H9 (cell line): Measurements from ENCODE around the gene IGDCC3. TPM values are rescaled to one million over a fixed set of nuclear protein-coding genes. Genes with fewer than 3 reads are reported as not detected.

Experiments
- DNase-seq: peaks from one replicate; pipeline ENCODE4 v3.0.0-alpha.2; 2017
- H2AFZ ChIP-seq: one replicate; pipeline ENCODE4 v1.6.1; 2013; ENCODE audit warnings: mild to moderate bottlenecking, low read length, control low read depth, moderate library complexity
- H2AK5ac ChIP-seq: 2 replicates; pipeline ENCODE4 v1.6.1; 2013; ENCODE audit warnings: low read length, control low read depth, mixed read lengths; ENCODE audit not compliant: insufficient read length
- H2BK120ac ChIP-seq: one replicate; pipeline ENCODE4 v1.6.1; 2013; ENCODE audit warnings: low read depth, mild to moderate bottlenecking, low read length, control low read depth, inconsistent platforms; ENCODE audit not compliant: poor library complexity, severe bottlenecking
- H2BK12ac ChIP-seq: 2 replicates; pipeline ENCODE4 v1.6.1; 2013; ENCODE audit warnings: low read length, control low read depth, mixed read lengths, low read depth; ENCODE audit not compliant: insufficient read length
- H2BK15ac ChIP-seq: 2 replicates; pipeline ENCODE4 v1.6.1; 2013; ENCODE audit warnings: low read depth, low read length, control low read depth
- H2BK20ac ChIP-seq: one replicate; pipeline ENCODE4 v1.6.1; 2013; ENCODE audit warnings: low read depth, mild to moderate bottlenecking, low read length, control low read depth, inconsistent platforms; ENCODE audit not compliant: poor library complexity, severe bottlenecking
- H2BK5ac ChIP-seq: 2 replicates; pipeline ENCODE4 v1.6.1; 2013; ENCODE audit warnings: low read length, control low read depth, mixed read lengths; ENCODE audit not compliant: insufficient read length
- H3K14ac ChIP-seq: 2 replicates; pipeline ENCODE4 v1.6.1; 2013; ENCODE audit warnings: low read length, control low read depth; ENCODE audit not compliant: insufficient read depth
- H3K18ac ChIP-seq: 2 replicates; pipeline ENCODE4 v1.6.1; 2013; ENCODE audit warnings: low read depth, mild to moderate bottlenecking, mixed read lengths, low read length, control low read depth; ENCODE audit not compliant: insufficient read length
- H3K23ac ChIP-seq: 2 replicates; pipeline ENCODE4 v1.6.1; 2013; ENCODE audit warnings: low read length, control low read depth, mixed read lengths, low read depth; ENCODE audit not compliant: insufficient read length
- H3K23me2 ChIP-seq: 2 replicates; pipeline ENCODE4 v1.6.1; 2013; ENCODE audit warnings: low read depth, mild to moderate bottlenecking, mixed read lengths, low read length, control low read depth; ENCODE audit not compliant: insufficient read length, poor library complexity, severe bottlenecking
- H3K27ac ChIP-seq: 2 replicates; pipeline ENCODE4 v1.5.1; 2013; ENCODE audit warnings: low read length, control low read depth, mixed read lengths, low read depth; ENCODE audit not compliant: insufficient read length
- H3K27me3 ChIP-seq: 2 replicates; pipeline ENCODE4 v1.6.1; 2013; ENCODE audit warnings: low read length, control low read depth, inconsistent platforms; ENCODE audit not compliant: insufficient read depth
- H3K4ac ChIP-seq: 2 replicates; pipeline ENCODE4 v1.6.1; 2013; ENCODE audit warnings: low read depth, mild to moderate bottlenecking, control low read depth, inconsistent platforms, low read length, moderate library complexity
- H3K4me1 ChIP-seq: 2 replicates; pipeline ENCODE4 v1.6.1; 2013; ENCODE audit warnings: low read length, control low read depth, inconsistent platforms; ENCODE audit not compliant: insufficient read depth
- H3K4me2 ChIP-seq: 2 replicates; pipeline ENCODE4 v1.6.1; 2013; ENCODE audit warnings: low read length, control low read depth, mixed read lengths; ENCODE audit not compliant: insufficient read length, insufficient read depth
- H3K56ac ChIP-seq: 2 replicates; pipeline ENCODE4 v1.6.1; 2013; ENCODE audit warnings: low read depth, mild to moderate bottlenecking, mixed read lengths, low read length, control low read depth; ENCODE audit not compliant: insufficient read length
- H3K79me1 ChIP-seq: 2 replicates; pipeline ENCODE4 v1.6.1; 2013; ENCODE audit warnings: low read depth, mild to moderate bottlenecking, moderate library complexity, low read length, control low read depth, inconsistent platforms; ENCODE audit not compliant: insufficient read depth, poor library complexity, severe bottlenecking
- H3K79me2 ChIP-seq: 2 replicates; pipeline ENCODE4 v1.6.1; 2013; ENCODE audit warnings: low read length, control low read depth, inconsistent platforms; ENCODE audit not compliant: insufficient read depth
- H3K9ac ChIP-seq: 2 replicates; pipeline ENCODE4 v1.6.1; 2013; ENCODE audit warnings: low read length, control low read depth, mixed read lengths; ENCODE audit not compliant: insufficient read length; ENCODE audit errors: extremely low read depth
- H3K9me3 ChIP-seq: one replicate; pipeline ENCODE4 v1.6.1; 2013; ENCODE audit warnings: low read depth, low read length, inconsistent platforms; ENCODE audit not compliant: control insufficient read depth
- H3T11ph ChIP-seq: one replicate; pipeline ENCODE4 v1.6.1; 2013; ENCODE audit warnings: mild to moderate bottlenecking, low read length, control low read depth, inconsistent platforms
- H4K20me1 ChIP-seq: one replicate; pipeline ENCODE4 v1.6.1; 2013; ENCODE audit not compliant: control insufficient read depth, insufficient read length, insufficient read depth
- H4K5ac ChIP-seq: 2 replicates; pipeline ENCODE4 v1.6.1; 2013; ENCODE audit warnings: low read depth, mild to moderate bottlenecking, mixed read lengths, low read length, control low read depth; ENCODE audit not compliant: insufficient read length
- H4K8ac ChIP-seq: replicated peaks from 2 replicates; pipeline ENCODE4 v1.6.1; 2013; ENCODE audit warnings: low read length, control low read depth, mixed read lengths, low read depth; ENCODE audit not compliant: insufficient read length
- H4K91ac ChIP-seq: 2 replicates; pipeline ENCODE4 v1.6.1; 2013; ENCODE audit warnings: low read depth, mild to moderate bottlenecking, moderate library complexity, mixed read lengths, low read length, control low read depth; ENCODE audit not compliant: insufficient read length
- H3K27ac Mint-ChIP-seq, 3 experiments: 2 replicates in 2 of 3; 3 replicates in 1 of 3; pipeline ENCODE4 v1.8.0; 2020 to 2021; ENCODE audit warnings: mixed read lengths in 3 of 3, mild to moderate bottlenecking in 1 of 3, moderate library complexity in 1 of 3
- H3K27me3 Mint-ChIP-seq: 2 replicates; pipeline ENCODE4 v1.8.0; 2021; ENCODE audit warnings: low read depth, mild to moderate bottlenecking, moderate library complexity, mixed read lengths
- H3K36me3 Mint-ChIP-seq, 3 experiments: 2 replicates in 2 of 3; 3 replicates in 1 of 3; pipeline ENCODE4 v1.8.0; 2020 to 2021; ENCODE audit warnings: low read depth in 3 of 3, mixed read lengths in 3 of 3; ENCODE audit not compliant: insufficient read depth in 1 of 3
- H3K4me1 Mint-ChIP-seq, 2 experiments: 2 replicates each; pipeline ENCODE4 v1.8.0; 2020; ENCODE audit warnings: mixed read lengths in 2 of 2
- H3K4me3 Mint-ChIP-seq, 2 experiments: 2 replicates in 1 of 2; 3 replicates in 1 of 2; pipeline ENCODE4 v1.8.0; 2020 to 2021; ENCODE audit warnings: mild to moderate bottlenecking in 2 of 2, mixed read lengths in 2 of 2, moderate library complexity in 1 of 2
- H3K9me3 Mint-ChIP-seq, 2 experiments: 2 replicates in 1 of 2; 3 replicates in 1 of 2; pipeline ENCODE4 v1.8.0; 2020; ENCODE audit warnings: mild to moderate bottlenecking in 2 of 2, mixed read lengths in 2 of 2, moderate library complexity in 1 of 2
- WGBS: extraction: QIAGEN DNeasy Blood & Tissue Kit; methylation state at CpG from one replicate; pipeline ENCODE4 v1.1.7; 2013; ENCODE audit warnings: missing lambda C conversion rate, low lambda C conversion rate, mixed read lengths; ENCODE audit not compliant: insufficient read length; ENCODE audit errors: extremely low coverage; 5-methylcytosine and 5-hydroxymethylcytosine counted together
- total RNA-seq: library from RNA; stranded (reverse); gene quantifications from 2 replicates; pipeline ENCODE4 v1.2.1, GENCODE V29; 2021
- TF ChIP-seq, protein P1 (sequence below): fragments of 200-600 bp; sonication (generic); conservative IDR thresholded peaks from 3 replicates; pipeline ENCODE4 v1.8.0; 2021; ENCODE audit warnings: antibody characterized with exemption, mild to moderate bottlenecking

The IGDCC3 gene
- total RNA-seq, 1 experiment from 2014 or later = 18.9 TPM

DNA sequence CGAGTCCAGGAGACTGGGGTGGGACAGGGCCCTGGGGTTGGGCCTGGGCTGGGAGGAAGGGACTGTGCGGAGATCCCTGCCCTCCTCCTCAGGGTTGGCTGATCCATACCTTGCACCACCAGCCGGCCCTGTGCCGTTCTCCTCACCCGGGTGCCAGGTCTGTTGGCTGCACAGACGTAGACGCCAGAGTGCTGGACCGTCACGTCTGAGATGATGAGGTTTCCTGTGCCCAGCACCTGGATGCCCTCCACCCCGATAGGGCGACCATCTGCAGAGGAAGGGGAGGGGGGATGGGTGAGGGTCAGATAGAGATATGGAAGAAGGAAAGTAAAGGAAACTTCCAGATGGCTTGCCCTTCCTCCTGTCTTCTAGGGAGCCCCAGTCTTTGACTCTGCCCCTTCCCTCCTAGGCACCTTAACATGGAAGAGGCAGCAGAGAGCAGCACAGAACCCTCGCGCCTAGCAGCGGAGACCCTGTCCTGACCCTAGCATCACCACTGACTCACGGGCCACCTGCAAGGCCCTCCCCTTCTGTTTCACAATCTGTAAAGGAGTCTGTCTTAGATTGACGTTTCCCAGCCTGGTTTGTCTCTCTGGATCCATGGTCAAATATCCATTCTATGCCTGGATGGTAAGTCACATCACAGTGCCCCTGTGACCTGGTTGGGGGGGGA, 44.5 kb downstream of the IGDCC3 start:
- no peak overlapping the region for H3K4me2 ChIP-seq
- Mint-ChIP-seq H3K27ac (no peak overlapping the region), H3K36me3 (peaks cover 18 to 21% (median 18%) of the 10 kb centered on the region in 3 experiments; a peak in 5 of 7 replicates), H3K9me3 (no peaks in the 10 kb centered on the region), H3K27me3 (no peaks in the 10 kb centered on the region; the same call in 1 of the 2 replicates), H3K4me1 (peaks cover 46 to 52% of the 10 kb centered on the region in 2 experiments), H3K4me3 (no peak overlapping the region)
- no peak overlapping the region for H3K23ac ChIP-seq
- H3T11ph ChIP-seq = no peak overlapping the region
- no peak overlapping the region for H3K18ac ChIP-seq
- TF ChIP-seq, protein P1, sequence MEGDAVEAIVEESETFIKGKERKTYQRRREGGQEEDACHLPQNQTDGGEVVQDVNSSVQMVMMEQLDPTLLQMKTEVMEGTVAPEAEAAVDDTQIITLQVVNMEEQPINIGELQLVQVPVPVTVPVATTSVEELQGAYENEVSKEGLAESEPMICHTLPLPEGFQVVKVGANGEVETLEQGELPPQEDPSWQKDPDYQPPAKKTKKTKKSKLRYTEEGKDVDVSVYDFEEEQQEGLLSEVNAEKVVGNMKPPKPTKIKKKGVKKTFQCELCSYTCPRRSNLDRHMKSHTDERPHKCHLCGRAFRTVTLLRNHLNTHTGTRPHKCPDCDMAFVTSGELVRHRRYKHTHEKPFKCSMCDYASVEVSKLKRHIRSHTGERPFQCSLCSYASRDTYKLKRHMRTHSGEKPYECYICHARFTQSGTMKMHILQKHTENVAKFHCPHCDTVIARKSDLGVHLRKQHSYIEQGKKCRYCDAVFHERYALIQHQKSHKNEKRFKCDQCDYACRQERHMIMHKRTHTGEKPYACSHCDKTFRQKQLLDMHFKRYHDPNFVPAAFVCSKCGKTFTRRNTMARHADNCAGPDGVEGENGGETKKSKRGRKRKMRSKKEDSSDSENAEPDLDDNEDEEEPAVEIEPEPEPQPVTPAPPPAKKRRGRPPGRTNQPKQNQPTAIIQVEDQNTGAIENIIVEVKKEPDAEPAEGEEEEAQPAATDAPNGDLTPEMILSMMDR = no peak
- no peak for DNase-seq
- H3K4me1 ChIP-seq = peaks cover 8% of the 10 kb centered on the region; the same call in 1 of the 2 replicates
- no peak overlapping the region for H4K5ac ChIP-seq
- no peaks in the 10 kb centered on the region for H3K27me3 ChIP-seq
- no peak overlapping the region for H4K8ac ChIP-seq
- no peaks in the 10 kb centered on the region for H3K9me3 ChIP-seq
- H3K23me2 ChIP-seq = no peaks in the 10 kb centered on the region
- H2BK20ac ChIP-seq = no peak overlapping the region
- H2BK12ac ChIP-seq = no peak overlapping the region
- no peak overlapping the region for H3K4ac ChIP-seq
- H4K20me1 ChIP-seq = no peaks in the 10 kb centered on the region
- no peak overlapping the region for H2AK5ac ChIP-seq
- H3K79me2 ChIP-seq = no peaks in the 10 kb centered on the region; the same call in 1 of the 2 replicates
- H3K27ac ChIP-seq = no peak overlapping the region
- H3K79me1 ChIP-seq = no peaks in the 10 kb centered on the region
- H2BK120ac ChIP-seq = no peak overlapping the region
- no peak overlapping the region for H2AFZ ChIP-seq
- H2BK5ac ChIP-seq = no peak overlapping the region
- no peak overlapping the region for H2BK15ac ChIP-seq
- no peak overlapping the region for H3K14ac ChIP-seq
- H3K56ac ChIP-seq = no peak overlapping the region
- no peak overlapping the region for H3K9ac ChIP-seq
- no CpG with 5 or more reads among the region's 16 CpGs for WGBS
- no peak overlapping the region for H4K91ac ChIP-seq
